Hepatocyte (in vitro differentiated cells): ENCODE measurements around the gene PIGU. TPM values are rescaled to one million over a fixed set of nuclear protein-coding genes. Genes with fewer than 3 reads are reported as not detected.

Experiments
- DNase-seq: peaks from one replicate; pipeline ENCODE4 v3.0.0-alpha.2; 2016; ENCODE audit warnings: low spot score
- H2AFZ ChIP-seq: fragments of 200-600 bp; sonication (generic); 2 replicates; pipeline ENCODE4 v1.6.0; 2016; ENCODE audit warnings: antibody characterized with exemption, mild to moderate bottlenecking
- H3K27ac ChIP-seq: fragments of 200-600 bp; sonication (generic); 2 replicates; pipeline ENCODE4 v1.5.1; 2016; ENCODE audit warnings: mild to moderate bottlenecking
- H3K27me3 ChIP-seq: fragments of 200-600 bp; sonication (generic); 2 replicates; pipeline ENCODE4 v1.6.1; 2016
- H3K36me3 ChIP-seq: fragments of 200-600 bp; sonication (generic); replicated peaks from 2 replicates; pipeline ENCODE4 v1.5.1; 2016; ENCODE audit warnings: low read depth; ENCODE audit not compliant: insufficient read depth
- H3K4me1 ChIP-seq: fragments of 200-600 bp; sonication (generic); 2 replicates; pipeline ENCODE4 v1.5.1; 2016; ENCODE audit warnings: mild to moderate bottlenecking, moderate library complexity; ENCODE audit not compliant: insufficient read depth
- H3K4me2 ChIP-seq: fragments of 200-600 bp; sonication (generic); 2 replicates; pipeline ENCODE4 v1.6.0; 2016
- H3K4me3 ChIP-seq: fragments of 200-600 bp; sonication (generic); 2 replicates; pipeline ENCODE4 v1.5.1; 2016; ENCODE audit warnings: mild to moderate bottlenecking
- H3K79me2 ChIP-seq: fragments of 200-600 bp; sonication (generic); 2 replicates; pipeline ENCODE4 v1.6.0; 2017; ENCODE audit warnings: mild to moderate bottlenecking
- H3K9me2 ChIP-seq: fragments of 200-600 bp; sonication (generic); replicated peaks from 2 replicates; pipeline ENCODE4 v1.6.0; 2017; ENCODE audit warnings: mild to moderate bottlenecking; ENCODE audit not compliant: insufficient read depth
- H3K9me3 ChIP-seq: fragments of 200-600 bp; sonication (generic); 2 replicates; pipeline ENCODE4 v1.5.1; 2016; ENCODE audit warnings: low read depth, mild to moderate bottlenecking
- H4K20me1 ChIP-seq: fragments of 200-600 bp; sonication (generic); 2 replicates; pipeline ENCODE4 v1.6.0; 2016; ENCODE audit warnings: mild to moderate bottlenecking; ENCODE audit not compliant: insufficient read depth, poor library complexity, severe bottlenecking
- EZH2 ChIP-seq: fragments of 200-600 bp; sonication (generic); IDR thresholded peaks from 2 replicates; pipeline ENCODE4 v1.6.1; 2016; ENCODE audit warnings: antibody characterized with exemption, mild to moderate bottlenecking, borderline replicate concordance
- EZH2phosphoT487 ChIP-seq: fragments of 200-600 bp; sonication (generic); IDR thresholded peaks from one replicate; pipeline ENCODE4 v1.6.1; 2018; ENCODE audit warnings: antibody characterized with exemption, mild to moderate bottlenecking, low read depth, moderate library complexity; ENCODE audit not compliant: unreplicated experiment, severe bottlenecking
- WGBS: methylation state at CpG from one replicate; pipeline ENCODE4 v1.1.6; 2016; ENCODE audit warnings: low lambda C conversion rate; ENCODE audit errors: missing lambda C conversion rate; 5-methylcytosine and 5-hydroxymethylcytosine counted together
- polyA plus RNA-seq: library from polyadenylated mRNA; unstranded; fragments of >200 nt; fragmentation: Nextera tagmentation; extraction: Ambion mirVana; gene quantifications from 2 replicates; pipeline ENCODE4 v1.2.1, GENCODE V29; 2016
- total RNA-seq: library from RNA; depleted of rRNA; stranded (reverse); fragments of >200 nt; gene quantifications from 2 replicates; pipeline ENCODE4 v1.2.3, GENCODE V29; 2014
- TF ChIP-seq, protein P1 (sequence below): fragments of 200-600 bp; sonication (generic); IDR thresholded peaks from 2 replicates; pipeline ENCODE4 v1.5.1; 2016; ENCODE audit warnings: antibody characterized with exemption, mild to moderate bottlenecking; ENCODE audit not compliant: poor library complexity

PIGU gene
- total and polyA plus RNA-seq, 2 experiments from 2014 or later = 19.3 to 31.5 TPM

DNA sequence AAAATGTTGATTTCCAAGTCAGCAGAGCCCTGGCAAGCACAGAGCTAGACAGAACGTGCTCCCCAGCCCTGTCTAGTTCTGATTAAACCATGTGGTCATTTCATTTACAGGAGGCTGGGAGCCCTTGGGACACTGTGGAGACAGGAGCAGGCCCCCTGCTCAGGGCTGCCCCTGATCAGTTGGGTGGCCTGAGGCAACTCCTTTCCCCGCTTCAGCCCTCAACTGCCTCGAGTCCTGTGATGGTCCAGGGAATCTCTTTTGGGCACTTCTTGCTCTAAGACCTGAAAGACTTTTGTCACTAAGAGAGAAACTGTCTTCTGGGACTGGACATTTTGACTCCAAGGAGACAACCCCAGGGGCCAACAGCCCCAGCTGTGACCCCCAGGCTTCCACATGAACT lies 147.2 kb downstream of the PIGU start:
- 94% methylated on average over 3 of the region's 3 CpGs for WGBS
- Histone ChIP-seq H3K27me3 (no peaks in the 10 kb centered on the region), H3K9me3 (no peaks in the 10 kb centered on the region), H3K36me3 (no peaks in the 10 kb centered on the region), H4K20me1 (peaks cover 18% of the 10 kb centered on the region), H3K9me2 (no peaks in the 10 kb centered on the region), H3K79me2 (peaks cover 50% of the 10 kb centered on the region), H3K4me1 (peaks cover 23% of the 10 kb centered on the region), H2AFZ (no peak overlapping the region), H3K4me2 (no peak overlapping the region), H3K27ac (no peak overlapping the region), H3K4me3 (no peak overlapping the region)
- DNase-seq = no peak
- no peak for TF ChIP-seq EZH2phosphoT487
- TF ChIP-seq EZH2 = no peak
- TF ChIP-seq, protein P1, sequence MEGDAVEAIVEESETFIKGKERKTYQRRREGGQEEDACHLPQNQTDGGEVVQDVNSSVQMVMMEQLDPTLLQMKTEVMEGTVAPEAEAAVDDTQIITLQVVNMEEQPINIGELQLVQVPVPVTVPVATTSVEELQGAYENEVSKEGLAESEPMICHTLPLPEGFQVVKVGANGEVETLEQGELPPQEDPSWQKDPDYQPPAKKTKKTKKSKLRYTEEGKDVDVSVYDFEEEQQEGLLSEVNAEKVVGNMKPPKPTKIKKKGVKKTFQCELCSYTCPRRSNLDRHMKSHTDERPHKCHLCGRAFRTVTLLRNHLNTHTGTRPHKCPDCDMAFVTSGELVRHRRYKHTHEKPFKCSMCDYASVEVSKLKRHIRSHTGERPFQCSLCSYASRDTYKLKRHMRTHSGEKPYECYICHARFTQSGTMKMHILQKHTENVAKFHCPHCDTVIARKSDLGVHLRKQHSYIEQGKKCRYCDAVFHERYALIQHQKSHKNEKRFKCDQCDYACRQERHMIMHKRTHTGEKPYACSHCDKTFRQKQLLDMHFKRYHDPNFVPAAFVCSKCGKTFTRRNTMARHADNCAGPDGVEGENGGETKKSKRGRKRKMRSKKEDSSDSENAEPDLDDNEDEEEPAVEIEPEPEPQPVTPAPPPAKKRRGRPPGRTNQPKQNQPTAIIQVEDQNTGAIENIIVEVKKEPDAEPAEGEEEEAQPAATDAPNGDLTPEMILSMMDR = no peak

DNA sequence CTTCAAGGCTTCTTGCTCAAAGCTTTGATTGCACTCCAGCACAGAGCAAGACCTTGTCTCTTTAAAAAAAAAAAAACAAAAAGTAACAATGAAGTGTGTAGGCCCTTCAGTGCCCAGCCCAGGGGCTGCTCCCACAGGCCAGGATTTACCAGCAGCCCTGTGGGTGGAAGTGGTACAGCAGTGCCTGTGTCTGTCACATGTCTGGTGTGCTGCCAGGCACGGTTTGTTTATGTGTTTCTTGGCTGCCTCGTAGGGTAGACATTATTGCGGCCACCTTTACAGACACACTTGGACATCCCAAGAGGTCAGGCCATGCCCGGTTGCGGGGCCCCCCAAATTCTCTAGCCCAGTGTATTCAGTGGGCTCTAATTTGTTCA lies 148.0 kb downstream of the PIGU start:
- Histone ChIP-seq H3K4me2 (no peak overlapping the region), H2AFZ (no peak overlapping the region), H3K27me3 (no peaks in the 10 kb centered on the region), H3K79me2 (peaks cover 58% of the 10 kb centered on the region), H3K4me1 (peaks cover 23% of the 10 kb centered on the region), H3K27ac (no peak overlapping the region), H3K9me2 (no peaks in the 10 kb centered on the region), H3K4me3 (no peak overlapping the region), H4K20me1 (peaks cover 16% of the 10 kb centered on the region), H3K36me3 (no peaks in the 10 kb centered on the region), H3K9me3 (no peaks in the 10 kb centered on the region)
- 82% methylated on average over 5 of the region's 5 CpGs for WGBS
- DNase-seq = no peak
- TF ChIP-seq, protein P1 = no peak
- TF ChIP-seq EZH2phosphoT487 (no peak), EZH2 (no peak)

- H3K4me1 ChIP-seq = peaks cover 33% of the 10 kb centered on the region
- no peaks in the 10 kb centered on the region for H3K36me3 ChIP-seq
- H4K20me1 ChIP-seq = peaks cover 30% of the 10 kb centered on the region
- 96% methylated on average over 10 of the region's 10 CpGs for WGBS
- peaks cover 77% of the 10 kb centered on the region for H3K79me2 ChIP-seq
- peak overlapping the region; percentile 29 for H3K4me2 ChIP-seq
- TF ChIP-seq, protein P1 = no peak
- no peak for TF ChIP-seq EZH2
- no peak for DNase-seq
- no peaks in the 10 kb centered on the region for H3K9me2 ChIP-seq
- no peaks in the 10 kb centered on the region for H3K9me3 ChIP-seq
- H3K4me3 ChIP-seq = no peak overlapping the region
- peak overlapping the region; percentile 86 for H3K27ac ChIP-seq
- no peak overlapping the region for H2AFZ ChIP-seq
- no peaks in the 10 kb centered on the region for H3K27me3 ChIP-seq
These were observed 149.9 kb downstream of the PIGU start for GRCh38 chr20:34527016-34527415.

DNA sequence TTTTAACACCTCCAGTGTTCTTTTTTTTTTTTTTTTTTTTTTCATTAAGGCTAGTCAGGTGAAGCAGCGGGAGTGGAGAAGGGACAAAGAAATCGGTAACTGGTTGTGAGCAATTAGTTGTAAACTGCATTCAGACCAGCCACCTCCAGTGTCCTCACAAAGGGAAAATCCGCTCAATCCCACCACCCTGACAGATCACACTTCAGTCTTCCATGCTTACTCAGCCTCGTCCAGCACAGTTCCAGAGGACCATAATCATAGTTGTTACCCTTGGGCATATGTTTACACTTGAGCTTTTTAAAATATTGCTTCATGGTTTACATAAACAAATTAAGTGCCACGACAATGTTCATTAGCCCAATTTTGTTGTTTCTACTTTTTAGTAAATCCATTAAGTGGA lies 150.4 kb downstream of the PIGU start:
- no peak for DNase-seq
- Histone ChIP-seq H3K36me3 (no peaks in the 10 kb centered on the region), H3K9me2 (no peaks in the 10 kb centered on the region), H2AFZ (no peak overlapping the region), H3K4me1 (peaks cover 34% of the 10 kb centered on the region), H3K27me3 (no peaks in the 10 kb centered on the region), H3K4me3 (no peak overlapping the region), H3K27ac (peak overlapping the region; percentile 86), H3K4me2 (peak overlapping the region; percentile 29), H3K79me2 (peaks cover 81% of the 10 kb centered on the region), H4K20me1 (peaks cover 32% of the 10 kb centered on the region), H3K9me3 (no peaks in the 10 kb centered on the region)
- TF ChIP-seq EZH2 (no peak), EZH2phosphoT487 (no peak)
- TF ChIP-seq, protein P1 = no peak
- WGBS = 70% methylated on average over 5 of the region's 5 CpGs
